GM19193 (cell line): ENCODE measurements around the gene ZFYVE1.

Experiments used
- POLR2A ChIP-seq: IDR thresholded peaks from 4 replicates; pipeline ENCODE4 v1.6.1; 2011; ENCODE audit not compliant: insufficient read depth, insufficient read length; ENCODE audit errors: extremely low read depth

Gene ZFYVE1

DNA sequence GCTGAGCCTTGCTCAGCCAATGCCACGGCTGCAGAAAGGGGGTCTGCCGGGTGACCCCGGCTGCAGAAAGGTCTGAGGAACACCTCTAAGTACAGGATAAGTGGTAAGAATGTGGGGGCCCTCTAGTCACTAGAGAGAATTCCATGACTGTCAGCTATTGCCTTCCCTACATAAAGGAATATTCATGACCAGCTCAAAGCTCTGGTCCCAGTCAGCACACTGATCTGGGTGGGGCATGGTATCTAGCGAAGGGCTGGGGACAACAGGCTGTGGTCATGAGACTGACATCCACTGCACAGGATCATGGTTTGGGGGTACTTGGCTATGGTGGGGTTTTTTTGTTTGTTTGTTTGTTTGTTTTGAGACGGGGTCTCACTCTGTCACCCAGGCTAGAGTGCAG, 58.6 kb downstream of the ZFYVE1 start:
- TF ChIP-seq POLR2A = no peak

- no peak for TF ChIP-seq POLR2A
Observed at GRCh38 chr14:72966038-72966437, 60.9 kb downstream of the ZFYVE1 start.

GRCh38 chr14:72965249-72965648, 61.7 kb downstream of the ZFYVE1 start:
- no peak for TF ChIP-seq POLR2A

- no peak for TF ChIP-seq POLR2A
Observed at GRCh38 chr14:72962829-72963312, 64.0 kb downstream of the ZFYVE1 start.

GRCh38 chr14:72961579-72962335, 65.1 kb downstream of the ZFYVE1 start:
- no peak for TF ChIP-seq POLR2A

DNA sequence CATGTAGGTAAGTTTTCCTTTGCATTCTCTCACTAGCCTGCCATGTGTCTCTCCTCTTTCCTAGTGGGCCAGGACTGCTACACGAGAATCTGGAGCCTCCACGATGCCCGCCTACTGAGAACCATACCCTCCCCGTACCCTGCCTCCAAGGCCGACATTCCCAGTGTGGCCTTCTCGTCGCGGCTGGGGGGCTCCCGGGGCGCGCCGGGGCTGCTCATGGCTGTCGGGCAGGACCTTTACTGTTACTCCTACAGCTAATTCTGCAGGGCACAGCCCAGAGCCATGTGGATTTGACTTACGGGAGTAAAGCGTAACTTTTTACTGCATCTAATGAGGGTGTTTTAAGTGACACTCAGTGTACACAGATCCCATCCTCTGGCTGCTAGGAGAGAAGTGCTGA, 68.4 kb downstream of the ZFYVE1 start:
- no peak for TF ChIP-seq POLR2A

DNA sequence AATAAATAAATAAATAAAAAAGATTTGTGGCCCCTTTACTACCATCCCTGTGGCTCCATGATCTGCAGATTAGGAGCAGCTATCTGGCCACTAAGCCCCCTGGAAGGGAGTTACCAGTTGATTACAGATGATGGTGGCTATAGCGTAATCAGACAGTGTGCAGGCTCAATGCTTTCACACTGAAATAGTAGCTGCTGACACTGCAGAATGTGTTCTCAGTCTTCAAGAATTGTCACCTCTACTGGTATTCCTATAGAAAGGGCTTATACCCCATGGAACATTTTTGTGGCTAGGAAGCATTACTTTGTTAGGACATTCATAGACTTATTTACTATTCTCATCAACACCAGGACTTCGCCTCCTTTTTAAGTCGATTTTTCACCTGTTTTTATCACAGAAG, 69.7 kb downstream of the ZFYVE1 start:
- no peak for TF ChIP-seq POLR2A

DNA sequence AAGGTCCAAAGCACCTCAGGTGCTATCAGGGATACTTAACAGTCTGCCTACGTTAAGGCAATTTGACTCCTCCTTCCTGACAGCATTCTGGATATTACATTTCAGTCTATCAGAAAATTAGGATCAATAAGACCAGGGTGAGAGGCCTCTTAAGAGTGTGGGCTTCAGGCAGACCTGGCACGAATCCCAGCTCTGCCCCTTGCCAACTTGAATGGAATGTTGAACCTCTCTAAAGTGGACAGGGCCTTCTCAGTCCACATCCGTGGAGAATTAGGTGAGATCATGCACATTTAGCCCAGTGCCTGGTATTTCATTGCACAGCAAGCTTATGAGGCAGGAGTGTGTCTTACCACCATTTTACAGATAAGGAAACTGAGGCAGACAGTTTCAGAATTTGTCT, 74.7 kb downstream of the ZFYVE1 start:
- TF ChIP-seq POLR2A = no peak

GRCh38 chr14:72948481-72949138, 78.3 kb downstream of the ZFYVE1 start:
- TF ChIP-seq POLR2A = no peak

GRCh38 chr14:72947366-72948160, 79.3 kb downstream of the ZFYVE1 start:
- no peak for TF ChIP-seq POLR2A

- TF ChIP-seq POLR2A = no peak
Observed at GRCh38 chr14:72946491-72946890, 80.4 kb downstream of the ZFYVE1 start.

GRCh38 chr14:72945356-72946027, 81.4 kb downstream of the ZFYVE1 start:
- TF ChIP-seq POLR2A = no peak

DNA sequence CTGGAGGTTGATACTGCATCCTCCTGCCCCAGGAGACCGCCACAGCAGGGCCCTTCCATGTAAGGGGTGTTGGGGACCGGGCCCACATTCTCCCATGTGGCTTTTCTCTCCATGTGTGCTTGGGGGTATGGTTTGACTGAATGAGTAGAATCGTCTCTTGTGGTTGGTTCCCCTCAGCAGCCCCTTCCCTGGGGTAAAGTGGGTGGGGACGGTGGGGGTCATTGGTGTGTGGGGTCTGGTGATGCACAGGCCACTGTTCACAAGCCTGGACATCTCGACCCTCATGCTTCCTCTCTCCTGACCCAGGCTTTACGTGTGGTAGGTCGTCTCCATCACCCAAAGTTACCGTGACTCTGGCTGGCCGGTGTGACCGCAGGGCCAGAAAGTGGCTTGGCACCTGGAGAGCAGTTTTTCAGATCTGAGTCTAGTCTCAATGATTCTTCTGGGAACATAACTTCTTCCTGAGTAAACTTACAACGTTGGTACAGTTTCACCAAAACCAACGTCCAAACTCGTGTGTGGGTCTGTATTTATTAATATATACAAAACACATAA, 83.0 kb downstream of the ZFYVE1 start:
- no peak for TF ChIP-seq POLR2A

DNA sequence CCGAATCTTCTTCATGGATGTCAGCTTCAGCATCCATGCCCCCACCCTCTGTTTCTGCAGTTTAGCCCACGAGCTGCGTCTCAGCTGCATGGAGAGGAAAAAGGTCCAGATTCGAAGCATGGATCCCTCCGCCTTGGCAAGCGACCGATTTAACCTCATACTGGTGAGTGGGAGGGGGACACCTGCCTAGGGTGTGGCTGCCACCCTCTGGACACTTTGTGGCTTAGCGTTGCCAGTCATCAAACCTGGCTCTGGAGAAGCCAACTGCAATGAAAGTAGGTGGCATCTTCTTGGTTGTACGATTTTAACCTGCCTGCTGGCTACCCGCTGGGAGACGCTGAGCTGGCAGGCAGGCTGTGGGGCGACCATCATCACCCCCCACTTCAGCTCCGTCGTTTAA, 84.0 kb downstream of the ZFYVE1 start:
- TF ChIP-seq POLR2A = no peak

GRCh38 chr14:72941286-72941985, 85.5 kb downstream of the ZFYVE1 start:
- TF ChIP-seq POLR2A = no peak

DNA sequence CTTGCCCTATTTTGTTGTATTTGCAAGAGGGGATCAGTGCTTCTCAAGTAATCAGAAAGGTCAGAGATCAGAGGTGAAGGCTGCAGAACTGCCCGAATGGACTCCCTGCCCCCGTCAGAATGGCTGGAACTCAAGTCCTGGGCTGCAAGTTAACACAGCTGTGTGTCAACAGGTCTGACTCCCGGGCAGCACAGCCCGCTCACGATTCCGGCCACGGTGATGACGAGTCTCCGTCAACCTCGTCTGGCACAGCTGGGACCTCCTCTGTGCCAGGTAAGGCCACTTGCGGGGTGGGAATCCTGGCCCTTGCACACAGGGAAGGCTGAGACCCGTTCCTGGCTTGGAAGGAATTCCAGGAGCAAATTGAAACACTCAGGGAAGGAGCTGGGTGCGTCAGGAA, 87.3 kb downstream of the ZFYVE1 start:
- TF ChIP-seq POLR2A = no peak
